OCI-LY3 (cell line): Measurements from ENCODE around the gene CHST8.
"Not testable (repeated sequence)": the region's sequence is repeated elsewhere in the genome, so short reads cannot be mapped to it uniquely, and the experiment has no call there.

Experiments
- H2AFZ ChIP-seq: fragments of 200-600, 300-600 bp; shearing (Covaris generic); 2 replicates; pipeline ENCODE4 v1.6.0; 2014; ENCODE audit warnings: antibody characterized with exemption, low read depth, low read length
- H3K27ac ChIP-seq: fragments of 200-600, 300-600 bp; sonication (generic); 2 replicates; pipeline ENCODE4 v1.5.1; 2014; ENCODE audit warnings: mild to moderate bottlenecking, low read length, moderate library complexity, mixed read lengths
- H3K27me3 ChIP-seq: fragments of 200-600, 300-600 bp; sonication (generic); 2 replicates; pipeline ENCODE4 v1.6.1; 2014; ENCODE audit warnings: low read depth, low read length, mixed read lengths
- H3K36me3 ChIP-seq: fragments of 200-600, 300-600 bp; sonication (generic); replicated peaks from 2 replicates; pipeline ENCODE3; 2014; ENCODE audit warnings: low read depth, low read length, mixed read lengths
- H3K4me1 ChIP-seq: fragments of 300-600, 200-600 bp; sonication (generic); 2 replicates; pipeline ENCODE4 v1.6.1; 2014; ENCODE audit warnings: low read length, mixed read lengths
- H3K4me2 ChIP-seq: fragments of 200-600, 300-600 bp; sonication (generic); 2 replicates; pipeline ENCODE4 v1.6.1; 2014; ENCODE audit warnings: low read length, mixed read lengths
- H3K4me3 ChIP-seq: fragments of 300-600, 200-600 bp; sonication (generic); 2 replicates; pipeline ENCODE4 v1.5.1; 2014; ENCODE audit warnings: antibody characterized with exemption, mild to moderate bottlenecking, low read length, moderate library complexity
- H3K79me2 ChIP-seq: fragments of 300-600, 200-600 bp; shearing (Covaris generic); 2 replicates; pipeline ENCODE4 v1.6.1; 2014; ENCODE audit warnings: mild to moderate bottlenecking, low read length, mixed read lengths
- H3K9ac ChIP-seq: fragments of 300-600, 200-600 bp; shearing (Covaris generic); 2 replicates; pipeline ENCODE4 v1.6.0; 2014; ENCODE audit warnings: mild to moderate bottlenecking, low read length, moderate library complexity
- H3K9me3 ChIP-seq: fragments of 200-600, 300-600 bp; shearing (Covaris generic); 2 replicates; pipeline ENCODE4 v1.6.1; 2014; ENCODE audit warnings: low read length, mixed read lengths; ENCODE audit not compliant: insufficient read depth
- H4K20me1 ChIP-seq: fragments of 200-600, 300-600 bp; sonication (generic); 2 replicates; pipeline ENCODE4 v1.6.1; 2016; ENCODE audit warnings: low read length, mixed read lengths; ENCODE audit not compliant: insufficient read depth
- EZH2phosphoT487 ChIP-seq: fragments of 200-600 bp; shearing (Covaris generic); IDR thresholded peaks from 2 replicates; pipeline ENCODE4 v1.6.1; 2018; ENCODE audit warnings: antibody characterized with exemption, mixed run types, low read depth
- TF ChIP-seq, protein P1 (sequence below): fragments of 200-600, 300-600 bp; sonication (generic); IDR thresholded peaks from 2 replicates; pipeline ENCODE4 v1.5.1; 2014; ENCODE audit warnings: antibody characterized with exemption, low read length, low read depth

The CHST8 gene

GRCh38 chr19:33613620-33614000 lies 8.1 kb upstream of the CHST8 start:
- Histone ChIP-seq H3K9ac (no peak overlapping the region), H3K27me3 (peaks cover 19% of the 10 kb centered on the region; the same call in 1 of the 2 replicates), H3K4me1 (no peaks in the 10 kb centered on the region), H3K27ac (no peak overlapping the region), H4K20me1 (no peaks in the 10 kb centered on the region), H3K4me2 (no peak overlapping the region), H3K9me3 (0 out of 2 replicates have a peak, but pooled peaks cover 7% of the 10 kb centered on the region), H3K36me3 (no peaks in the 10 kb centered on the region), H3K4me3 (no peak overlapping the region), H2AFZ (no peak overlapping the region), H3K79me2 (no peaks in the 10 kb centered on the region)
- TF ChIP-seq EZH2phosphoT487, result no peak
- TF ChIP-seq, protein P1, sequence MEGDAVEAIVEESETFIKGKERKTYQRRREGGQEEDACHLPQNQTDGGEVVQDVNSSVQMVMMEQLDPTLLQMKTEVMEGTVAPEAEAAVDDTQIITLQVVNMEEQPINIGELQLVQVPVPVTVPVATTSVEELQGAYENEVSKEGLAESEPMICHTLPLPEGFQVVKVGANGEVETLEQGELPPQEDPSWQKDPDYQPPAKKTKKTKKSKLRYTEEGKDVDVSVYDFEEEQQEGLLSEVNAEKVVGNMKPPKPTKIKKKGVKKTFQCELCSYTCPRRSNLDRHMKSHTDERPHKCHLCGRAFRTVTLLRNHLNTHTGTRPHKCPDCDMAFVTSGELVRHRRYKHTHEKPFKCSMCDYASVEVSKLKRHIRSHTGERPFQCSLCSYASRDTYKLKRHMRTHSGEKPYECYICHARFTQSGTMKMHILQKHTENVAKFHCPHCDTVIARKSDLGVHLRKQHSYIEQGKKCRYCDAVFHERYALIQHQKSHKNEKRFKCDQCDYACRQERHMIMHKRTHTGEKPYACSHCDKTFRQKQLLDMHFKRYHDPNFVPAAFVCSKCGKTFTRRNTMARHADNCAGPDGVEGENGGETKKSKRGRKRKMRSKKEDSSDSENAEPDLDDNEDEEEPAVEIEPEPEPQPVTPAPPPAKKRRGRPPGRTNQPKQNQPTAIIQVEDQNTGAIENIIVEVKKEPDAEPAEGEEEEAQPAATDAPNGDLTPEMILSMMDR, result no peak

DNA sequence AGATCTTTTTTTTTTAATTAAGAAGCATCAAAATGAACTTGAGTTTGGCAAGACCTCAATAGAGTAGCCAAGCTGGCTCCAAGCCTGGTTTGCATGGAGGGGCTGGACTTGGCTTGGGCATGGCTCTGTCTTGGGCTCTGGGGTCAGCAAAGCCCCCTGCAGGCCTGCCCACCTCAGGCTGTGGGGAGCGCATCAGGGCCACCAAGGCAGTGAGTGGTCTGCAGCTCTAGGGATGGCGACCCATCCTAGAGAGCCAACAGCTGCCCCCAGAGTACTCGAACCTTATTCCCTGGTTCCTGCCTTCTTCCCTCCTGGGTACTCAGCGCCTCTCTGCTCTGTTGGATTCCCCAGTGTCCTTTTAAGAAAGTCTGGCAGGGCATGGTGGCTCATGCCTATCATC lies 5.4 kb upstream of the CHST8 start:
- H3K36me3 ChIP-seq, result no peaks in the 10 kb centered on the region
- no peak overlapping the region for H3K9ac ChIP-seq
- peaks cover 15% of the 10 kb centered on the region; the same call in 1 of the 2 replicates for H3K27me3 ChIP-seq
- no peak overlapping the region for H3K27ac ChIP-seq
- H3K79me2 ChIP-seq, result no peaks in the 10 kb centered on the region
- H3K9me3 ChIP-seq, result no peaks in the 10 kb centered on the region
- no peaks in the 10 kb centered on the region for H4K20me1 ChIP-seq
- TF ChIP-seq, protein P1, result no peak
- H2AFZ ChIP-seq, result no peak overlapping the region
- H3K4me2 ChIP-seq, result no peak overlapping the region
- no peak overlapping the region for H3K4me3 ChIP-seq
- no peaks in the 10 kb centered on the region for H3K4me1 ChIP-seq

DNA sequence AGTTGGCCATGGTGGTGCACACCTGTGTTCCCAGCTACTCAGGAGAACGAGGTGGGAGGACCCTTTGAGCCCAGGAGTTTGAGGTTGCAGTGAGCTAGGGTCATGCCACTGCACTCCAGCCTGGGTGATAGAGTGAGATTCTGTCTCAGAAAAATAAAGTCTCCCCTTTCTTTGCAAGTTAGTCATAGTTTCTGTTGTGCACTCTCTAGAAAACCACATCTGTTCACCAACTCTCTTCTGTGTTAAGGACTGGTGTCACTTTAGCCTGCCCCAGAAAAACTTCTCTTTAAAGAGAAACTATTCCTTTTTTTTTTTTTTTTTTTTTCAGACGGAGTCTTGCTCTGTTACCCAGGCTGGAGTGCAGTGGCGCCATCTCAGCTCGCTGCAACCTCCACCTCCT lies 4.9 kb upstream of the CHST8 start:
- Histone ChIP-seq H3K4me1 (no peaks in the 10 kb centered on the region), H2AFZ (no peak overlapping the region), H3K27ac (no peak overlapping the region), H3K36me3 (no peaks in the 10 kb centered on the region), H3K4me2 (no peak overlapping the region), H3K9me3 (no peaks in the 10 kb centered on the region), H4K20me1 (no peaks in the 10 kb centered on the region), H3K27me3 (peaks cover 13% of the 10 kb centered on the region; the same call in 1 of the 2 replicates), H3K79me2 (no peaks in the 10 kb centered on the region), H3K4me3 (no peak overlapping the region), H3K9ac (no peak overlapping the region)
- TF ChIP-seq, protein P1, result no peak
- TF ChIP-seq EZH2phosphoT487, result no peak

DNA sequence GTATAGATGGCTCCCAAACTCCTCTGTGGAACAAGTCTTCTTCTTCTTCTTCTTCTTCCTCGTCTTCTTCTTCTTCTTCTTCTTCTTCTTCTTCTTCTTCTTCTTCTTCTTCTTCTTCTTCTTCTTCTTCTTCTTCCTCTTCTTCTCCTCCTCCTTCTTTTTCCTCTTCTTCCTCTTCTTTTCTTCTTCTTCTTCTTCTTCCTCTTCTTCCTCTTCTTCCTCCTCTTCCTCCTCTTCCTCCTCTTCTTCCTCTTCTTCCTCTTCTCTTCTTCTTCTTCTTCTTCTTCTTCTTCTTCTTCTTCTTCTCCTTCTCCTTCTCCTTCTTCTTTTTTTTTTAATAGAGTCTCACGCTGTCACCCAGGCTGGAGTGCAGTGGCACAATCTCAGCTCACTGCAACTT lies 3.4 kb upstream of the CHST8 start:
- H3K36me3 ChIP-seq, H3K4me1 ChIP-seq, H3K4me3 ChIP-seq, H3K79me2 ChIP-seq, H2AFZ ChIP-seq, H4K20me1 ChIP-seq, H3K9me3 ChIP-seq, H3K27ac ChIP-seq, H3K9ac ChIP-seq, H3K27me3 ChIP-seq, H3K4me2 ChIP-seq: not testable (repeated sequence)

DNA sequence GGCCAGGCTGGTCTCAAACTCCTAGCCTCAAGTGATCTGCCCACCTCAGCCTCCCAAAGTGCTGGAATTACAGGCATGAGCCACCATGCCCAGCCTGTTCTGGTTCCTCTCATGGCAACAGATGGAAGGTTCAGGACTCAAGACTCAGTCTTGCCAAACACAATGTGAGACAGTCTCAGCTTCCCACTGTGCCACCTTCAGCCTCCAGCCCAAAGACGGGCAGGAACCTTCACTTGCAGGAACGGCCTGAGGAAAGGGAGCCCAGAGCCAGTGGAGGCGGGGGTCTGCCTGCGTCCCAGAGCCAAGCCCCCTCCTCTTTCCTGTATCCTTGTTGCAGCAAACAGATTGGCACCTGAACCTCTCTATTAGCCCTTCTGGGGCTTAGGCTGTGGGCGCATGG lies 2.9 kb upstream of the CHST8 start:
- H3K4me1 ChIP-seq, result no peaks in the 10 kb centered on the region
- no peak overlapping the region for H3K27ac ChIP-seq
- TF ChIP-seq, protein P1, result no peak
- no peak for TF ChIP-seq EZH2phosphoT487
- H3K79me2 ChIP-seq, result no peaks in the 10 kb centered on the region
- H4K20me1 ChIP-seq, result no peaks in the 10 kb centered on the region
- no peaks in the 10 kb centered on the region for H3K27me3 ChIP-seq
- no peak overlapping the region for H3K4me2 ChIP-seq
- no peaks in the 10 kb centered on the region for H3K9me3 ChIP-seq
- H3K36me3 ChIP-seq, result no peaks in the 10 kb centered on the region
- H2AFZ ChIP-seq, result no peak overlapping the region
- H3K9ac ChIP-seq, result no peak overlapping the region
- no peak overlapping the region for H3K4me3 ChIP-seq
